WTC11 (cell line): ENCODE data around the gene MGMT.

ENCODE experiments used
- ARID4B ChIP-seq: sonication (generic); formaldehyde crosslinking; IDR thresholded peaks from 2 replicates; pipeline ENCODE4 v1.8.0; 2023; ENCODE audit warnings: missing genetic modification reagents, mild to moderate bottlenecking, borderline replicate concordance
- CTCF ChIP-seq: fragments of 200-600 bp; IDR thresholded peaks from 2 replicates; pipeline ENCODE4 v1.8.0; 2022; ENCODE audit warnings: antibody characterized with exemption
- ESRRA ChIP-seq: sonication (generic); formaldehyde crosslinking; IDR thresholded peaks from 2 replicates; pipeline ENCODE4 v1.8.1; 2022; ENCODE audit warnings: mild to moderate bottlenecking, missing genetic modification reagents, borderline replicate concordance
- ETV6 ChIP-seq: sonication (generic); formaldehyde crosslinking; IDR thresholded peaks from 2 replicates; pipeline ENCODE4 v1.8.1; 2022; ENCODE audit warnings: mild to moderate bottlenecking, missing genetic modification reagents
- MLX ChIP-seq: sonication (generic); formaldehyde crosslinking; IDR thresholded peaks from 2 replicates; pipeline ENCODE4 v1.8.1; 2023; ENCODE audit warnings: mild to moderate bottlenecking, missing genetic modification reagents, moderate library complexity
- SMAD4 ChIP-seq: sonication (generic); formaldehyde crosslinking; IDR thresholded peaks from 2 replicates; pipeline ENCODE4 v1.8.0; 2022; ENCODE audit warnings: mild to moderate bottlenecking, missing genetic modification reagents

- no peak for TF ChIP-seq CTCF
- TF ChIP-seq SMAD4 = no peak
- TF ChIP-seq MLX (CRISPR knock-in tag) = no peak
- no peak for TF ChIP-seq ARID4B (CRISPR knock-in tag)
- no peak for TF ChIP-seq ESRRA (CRISPR knock-in tag)
- no peak for TF ChIP-seq ETV6
Measured at GRCh38 chr10:129598413-129598812, 131.4 kb downstream of the MGMT start.
